Ishikawa (cell line): Measurements from ENCODE around the gene DNAJC18.
A peak's percentile ranks its signal among the peaks of the same experiment; 100 is the strongest.

Experiments
- CEBPB ChIP-seq: IDR thresholded peaks from 2 replicates; pipeline ENCODE4 v1.6.1; 2012
- CREB1 ChIP-seq: IDR thresholded peaks from 2 replicates; pipeline ENCODE4 v1.6.1; 2012; ENCODE audit warnings: low read depth
- EGR1 ChIP-seq: IDR thresholded peaks from 2 replicates; pipeline ENCODE4 v1.6.1; 2012
- EP300 ChIP-seq: IDR thresholded peaks from 2 replicates; pipeline ENCODE4 v1.6.1; 2012; ENCODE audit warnings: borderline replicate concordance
- FOXM1 ChIP-seq: IDR thresholded peaks from 2 replicates; pipeline ENCODE4 v1.6.1; 2012; ENCODE audit warnings: low read depth, borderline replicate concordance
- NFIC ChIP-seq: IDR thresholded peaks from 2 replicates; pipeline ENCODE4 v1.6.1; 2012
- RAD21 ChIP-seq: IDR thresholded peaks from 2 replicates; pipeline ENCODE4 v1.6.1; 2012; ENCODE audit warnings: low read depth
- TAF1 ChIP-seq: IDR thresholded peaks from 2 replicates; pipeline ENCODE4 v1.6.1; 2012; ENCODE audit warnings: low read depth, mild to moderate bottlenecking
- TCF12 ChIP-seq: IDR thresholded peaks from 2 replicates; pipeline ENCODE4 v1.6.1; 2012; ENCODE audit warnings: low read depth
- TEAD4 ChIP-seq: IDR thresholded peaks from 2 replicates; pipeline ENCODE4 v1.6.1; 2012
- YY1 ChIP-seq: IDR thresholded peaks from 2 replicates; pipeline ENCODE4 v1.6.1; 2012; ENCODE audit warnings: low read depth
- ZBTB7A ChIP-seq: IDR thresholded peaks from 2 replicates; pipeline ENCODE4 v1.6.1; 2012; ENCODE audit warnings: low read depth
- TF ChIP-seq, protein P1 (sequence below): IDR thresholded peaks from 2 replicates; pipeline ENCODE4 v1.6.1; 2012
- TF ChIP-seq, protein P2 (sequence below): IDR thresholded peaks from 2 replicates; pipeline ENCODE4 v1.6.1; 2012; ENCODE audit warnings: low read depth, mild to moderate bottlenecking
- TF ChIP-seq, protein P3 (sequence below): IDR thresholded peaks from 2 replicates; pipeline ENCODE4 v1.6.1; 2012

DNAJC18 gene

DNA sequence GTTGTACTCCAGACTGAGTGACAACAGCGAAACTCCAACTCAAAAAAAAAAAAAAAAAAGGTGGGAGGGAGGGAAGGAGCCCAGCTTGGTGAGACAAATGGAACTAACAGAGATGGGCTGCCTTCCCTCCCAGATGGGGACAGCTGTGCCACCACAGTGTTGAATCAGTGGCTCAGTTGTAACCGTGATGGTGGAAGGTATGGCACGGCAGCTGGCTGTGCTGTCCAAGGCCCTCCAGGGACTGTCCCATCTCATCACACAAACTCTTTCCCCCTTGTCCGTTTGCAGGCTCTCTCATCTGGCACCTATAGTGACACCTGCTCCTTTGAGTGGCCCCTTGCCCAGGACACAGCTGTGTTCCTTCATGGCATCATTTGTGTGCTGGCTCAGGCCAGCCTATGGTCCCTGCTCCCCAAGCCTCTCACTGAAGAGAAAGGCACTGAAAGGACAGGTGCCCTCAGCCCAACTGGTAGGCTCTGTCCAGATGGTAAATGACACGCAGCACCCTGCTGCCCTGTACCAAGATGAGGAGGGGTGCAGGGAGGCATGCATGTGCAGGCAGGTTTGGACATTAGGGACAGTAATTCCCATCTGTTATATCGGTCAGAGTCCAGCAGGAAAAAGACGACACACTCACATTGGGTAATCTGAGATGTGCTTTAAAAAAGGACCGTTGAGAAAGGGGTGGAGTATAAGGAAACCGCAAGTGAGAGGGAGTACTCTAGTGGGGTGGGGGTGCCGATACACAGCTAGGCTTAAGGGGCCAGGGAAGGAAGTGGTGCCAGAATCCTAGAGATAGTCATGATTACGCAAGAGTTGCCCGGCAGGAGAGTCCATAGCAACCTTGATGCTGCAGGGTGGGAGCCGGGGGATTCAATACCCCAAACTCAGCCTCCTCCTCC is 35.8 kb upstream of the DNAJC18 start:
- no peak for TF ChIP-seq NFIC
- peak; percentile 73 for TF ChIP-seq CEBPB
- TF ChIP-seq EGR1 = no peak

DNA sequence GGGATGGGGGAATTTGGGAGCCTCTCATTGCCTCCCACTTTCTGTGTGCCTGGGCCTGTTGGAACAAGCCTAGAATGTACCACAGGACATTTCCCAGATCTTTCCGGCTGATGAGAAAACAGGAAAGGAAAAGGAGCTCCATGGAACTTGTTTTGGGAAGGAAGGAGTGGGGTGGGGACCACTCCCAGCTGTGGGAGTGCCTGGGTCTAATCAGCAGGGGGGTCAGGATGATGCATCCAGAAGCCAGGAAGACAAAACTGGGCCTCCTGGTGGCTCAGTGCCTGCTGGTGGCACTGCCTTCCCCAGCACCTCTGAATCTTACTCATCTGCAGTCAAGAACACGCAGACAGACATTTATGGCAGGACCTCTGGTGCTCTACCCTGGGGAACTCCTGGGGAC is 34.2 kb upstream of the DNAJC18 start:
- TF ChIP-seq CEBPB = no peak
- TF ChIP-seq YY1 = no peak
- TF ChIP-seq, protein P1, sequence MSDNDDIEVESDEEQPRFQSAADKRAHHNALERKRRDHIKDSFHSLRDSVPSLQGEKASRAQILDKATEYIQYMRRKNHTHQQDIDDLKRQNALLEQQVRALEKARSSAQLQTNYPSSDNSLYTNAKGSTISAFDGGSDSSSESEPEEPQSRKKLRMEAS = no peak
- TF ChIP-seq, protein P2, sequence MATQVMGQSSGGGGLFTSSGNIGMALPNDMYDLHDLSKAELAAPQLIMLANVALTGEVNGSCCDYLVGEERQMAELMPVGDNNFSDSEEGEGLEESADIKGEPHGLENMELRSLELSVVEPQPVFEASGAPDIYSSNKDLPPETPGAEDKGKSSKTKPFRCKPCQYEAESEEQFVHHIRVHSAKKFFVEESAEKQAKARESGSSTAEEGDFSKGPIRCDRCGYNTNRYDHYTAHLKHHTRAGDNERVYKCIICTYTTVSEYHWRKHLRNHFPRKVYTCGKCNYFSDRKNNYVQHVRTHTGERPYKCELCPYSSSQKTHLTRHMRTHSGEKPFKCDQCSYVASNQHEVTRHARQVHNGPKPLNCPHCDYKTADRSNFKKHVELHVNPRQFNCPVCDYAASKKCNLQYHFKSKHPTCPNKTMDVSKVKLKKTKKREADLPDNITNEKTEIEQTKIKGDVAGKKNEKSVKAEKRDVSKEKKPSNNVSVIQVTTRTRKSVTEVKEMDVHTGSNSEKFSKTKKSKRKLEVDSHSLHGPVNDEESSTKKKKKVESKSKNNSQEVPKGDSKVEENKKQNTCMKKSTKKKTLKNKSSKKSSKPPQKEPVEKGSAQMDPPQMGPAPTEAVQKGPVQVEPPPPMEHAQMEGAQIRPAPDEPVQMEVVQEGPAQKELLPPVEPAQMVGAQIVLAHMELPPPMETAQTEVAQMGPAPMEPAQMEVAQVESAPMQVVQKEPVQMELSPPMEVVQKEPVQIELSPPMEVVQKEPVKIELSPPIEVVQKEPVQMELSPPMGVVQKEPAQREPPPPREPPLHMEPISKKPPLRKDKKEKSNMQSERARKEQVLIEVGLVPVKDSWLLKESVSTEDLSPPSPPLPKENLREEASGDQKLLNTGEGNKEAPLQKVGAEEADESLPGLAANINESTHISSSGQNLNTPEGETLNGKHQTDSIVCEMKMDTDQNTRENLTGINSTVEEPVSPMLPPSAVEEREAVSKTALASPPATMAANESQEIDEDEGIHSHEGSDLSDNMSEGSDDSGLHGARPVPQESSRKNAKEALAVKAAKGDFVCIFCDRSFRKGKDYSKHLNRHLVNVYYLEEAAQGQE = no peak
- TF ChIP-seq RAD21 = no peak
- TF ChIP-seq EP300 = no peak
- TF ChIP-seq, protein P3, sequence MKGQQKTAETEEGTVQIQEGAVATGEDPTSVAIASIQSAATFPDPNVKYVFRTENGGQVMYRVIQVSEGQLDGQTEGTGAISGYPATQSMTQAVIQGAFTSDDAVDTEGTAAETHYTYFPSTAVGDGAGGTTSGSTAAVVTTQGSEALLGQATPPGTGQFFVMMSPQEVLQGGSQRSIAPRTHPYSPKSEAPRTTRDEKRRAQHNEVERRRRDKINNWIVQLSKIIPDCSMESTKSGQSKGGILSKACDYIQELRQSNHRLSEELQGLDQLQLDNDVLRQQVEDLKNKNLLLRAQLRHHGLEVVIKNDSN = no peak
- no peak for TF ChIP-seq TAF1
- no peak for TF ChIP-seq CREB1
- no peak for TF ChIP-seq EGR1
- no peak for TF ChIP-seq NFIC
- no peak for TF ChIP-seq TEAD4
- TF ChIP-seq ZBTB7A = no peak
- TF ChIP-seq FOXM1 = no peak
- TF ChIP-seq TCF12 = no peak

DNA sequence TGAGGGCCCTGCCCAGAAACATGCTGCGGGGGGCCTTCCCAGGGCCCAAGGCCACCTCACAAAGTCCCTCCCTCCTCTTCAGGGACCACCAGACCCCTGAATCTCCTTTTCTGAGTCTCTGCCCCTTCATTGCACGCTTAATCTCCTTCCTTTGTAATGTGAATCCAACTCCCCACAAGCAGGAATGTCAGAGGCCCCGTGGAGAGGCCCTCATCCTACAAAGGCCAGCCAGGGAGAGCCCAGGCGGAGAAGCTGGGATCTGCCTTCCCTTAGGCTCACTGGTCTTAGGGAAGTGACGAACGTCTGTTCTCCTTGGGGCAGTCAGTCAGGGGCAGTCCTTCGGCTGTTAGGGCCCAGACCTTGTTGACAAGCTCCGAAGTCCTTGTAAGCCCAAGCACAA is 33.8 kb upstream of the DNAJC18 start:
- no peak for TF ChIP-seq CEBPB

DNA sequence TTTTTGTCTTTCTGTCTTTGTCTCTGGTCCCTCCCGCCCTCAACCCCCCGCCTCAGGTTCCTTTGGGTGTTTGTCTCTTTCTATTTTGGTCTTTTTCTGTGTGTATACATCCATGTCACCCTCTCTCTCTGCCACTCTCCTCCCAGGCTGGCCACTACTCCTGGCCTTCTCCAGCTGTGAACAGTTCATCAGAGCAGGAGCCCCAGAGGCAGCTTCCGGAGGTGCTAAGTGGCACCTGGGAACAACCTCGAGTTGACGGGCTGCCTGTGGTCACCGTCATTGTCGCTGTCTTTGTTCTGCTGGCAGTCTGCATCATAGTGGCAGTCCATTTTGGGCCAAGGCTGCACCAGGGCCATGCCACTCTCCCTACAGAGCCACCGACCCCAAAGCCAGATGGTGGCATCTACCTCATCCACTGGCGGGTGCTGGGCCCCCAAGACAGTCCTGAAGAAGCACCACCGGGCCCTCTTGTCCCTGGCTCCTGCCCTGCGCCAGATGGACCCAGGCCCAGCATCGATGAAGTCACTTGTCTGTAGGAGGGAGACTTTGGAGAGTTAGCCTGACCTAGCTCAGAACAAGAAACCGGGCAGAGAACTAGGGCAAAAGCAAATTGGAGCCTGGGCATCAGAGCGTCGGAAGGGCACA is 33.2 kb upstream of the DNAJC18 start:
- TF ChIP-seq TEAD4 = no peak
- TF ChIP-seq, protein P2 = no peak
- TF ChIP-seq RAD21 = no peak
- TF ChIP-seq ZBTB7A = no peak
- TF ChIP-seq, protein P3 = no peak
- TF ChIP-seq FOXM1 = no peak
- TF ChIP-seq NFIC = no peak

DNA sequence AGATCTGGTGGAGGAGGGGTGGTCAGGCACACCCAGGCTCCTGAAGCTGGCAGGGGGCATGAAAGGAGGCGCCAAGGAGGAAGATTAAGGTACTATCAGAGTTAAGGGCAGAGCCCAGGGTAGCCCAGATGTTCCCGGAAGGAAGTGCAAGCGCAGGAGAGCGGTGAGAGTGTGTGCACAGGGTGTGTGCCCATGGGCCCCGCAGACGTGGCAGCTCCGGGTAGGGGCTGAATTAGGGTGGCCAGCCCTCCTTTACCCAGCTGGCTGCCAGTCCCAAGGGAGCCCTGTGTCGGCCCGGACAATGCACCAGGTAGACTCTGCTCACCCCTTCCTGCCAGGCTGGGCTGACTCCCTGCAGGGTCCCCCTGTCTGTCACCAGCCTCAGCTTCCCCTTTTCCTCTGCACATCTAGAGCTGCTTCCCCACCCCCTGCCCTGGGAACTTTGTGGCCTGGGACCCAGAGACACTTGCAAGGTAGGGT is 31.5 kb upstream of the DNAJC18 start, which contains the start of gene SMIM33:
Gene SMIM33, plus strand, starts transcription at position 184 of the 480 bp plus-strand sequence. Its CDS starts 118 bp downstream, at position 302.
- no peak for TF ChIP-seq ZBTB7A
- no peak for TF ChIP-seq TAF1
- TF ChIP-seq TEAD4 = no peak
- TF ChIP-seq YY1 = no peak
- no peak for TF ChIP-seq EP300
- TF ChIP-seq, protein P3 = no peak
- TF ChIP-seq RAD21 = no peak

DNA sequence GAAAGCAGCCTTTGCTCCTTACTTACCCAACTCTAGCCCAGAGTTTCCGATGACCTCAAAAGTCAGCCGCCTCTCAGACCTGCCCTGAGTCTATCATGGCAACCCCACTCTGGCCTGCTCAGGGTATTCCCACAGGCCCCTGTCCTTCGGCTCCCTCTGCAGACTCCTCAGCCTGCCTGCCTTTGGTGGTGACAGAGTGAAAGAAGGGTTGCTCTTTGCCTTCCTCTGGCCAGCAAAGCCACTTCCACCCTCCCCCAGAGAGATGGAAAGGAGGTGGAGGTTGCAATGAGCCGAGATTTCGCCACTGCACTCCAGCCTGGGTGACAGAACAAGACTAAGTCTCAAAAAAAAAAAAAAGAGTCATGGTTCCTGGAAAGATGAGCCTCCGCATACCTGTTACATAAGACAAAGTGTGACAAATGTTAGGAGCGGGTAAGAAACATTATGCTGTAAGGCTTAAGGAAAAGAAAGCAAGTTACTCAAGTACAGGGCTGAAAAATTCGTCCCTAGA is 29.2 kb upstream of the DNAJC18 start:
- TF ChIP-seq EGR1 (no peak), TAF1 (no peak), RAD21 (no peak), FOXM1 (no peak), EP300 (no peak), YY1 (no peak), CEBPB (no peak), TEAD4 (no peak), ZBTB7A (no peak)
- TF ChIP-seq, protein P3 = no peak
- TF ChIP-seq, protein P2 = no peak
